ENCODE results near the gene WNT7B.

Gene WNT7B

DNA sequence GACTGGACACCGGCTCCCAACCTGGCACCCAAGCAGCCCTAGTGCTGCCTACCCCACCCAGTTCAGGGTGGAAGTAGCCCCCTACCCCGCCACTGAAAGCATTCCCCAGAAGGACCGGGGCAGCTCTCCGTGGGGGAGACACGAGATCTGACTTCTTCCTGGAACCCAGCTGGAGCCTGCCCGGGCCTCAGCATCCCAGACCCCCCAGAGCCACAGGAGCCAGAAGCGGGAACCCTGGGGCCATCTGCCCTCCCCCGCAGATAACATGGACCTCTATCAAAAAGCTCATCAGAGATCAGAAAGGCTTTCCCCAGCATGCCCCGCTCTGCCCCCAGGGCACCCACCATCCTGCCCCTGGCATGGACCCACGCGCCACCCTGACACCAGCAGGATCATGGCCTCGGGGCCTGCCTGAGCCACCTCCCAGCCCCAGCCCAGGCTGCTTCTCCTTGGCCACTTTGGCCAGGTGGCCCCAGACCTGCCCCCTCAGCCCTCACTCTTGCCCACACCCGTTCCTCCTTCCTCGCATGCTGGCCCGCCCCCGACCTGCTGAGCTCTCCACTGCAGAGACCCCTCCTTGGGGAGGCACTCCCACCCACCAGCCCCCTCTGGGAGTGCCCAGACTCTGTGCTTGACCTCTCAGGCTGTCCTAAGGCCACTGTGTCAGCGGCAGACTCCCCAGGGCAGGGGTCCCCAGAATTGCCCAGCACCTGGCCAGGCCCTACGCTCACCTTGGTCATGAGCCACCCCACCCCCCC lies 17.1 kb downstream of the WNT7B start:
- Histone ChIP-seq H4K20me1 (ENCODE audit: insufficient read depth) (no peaks in the 10 kb centered on the region), H3K27me3 (ENCODE audit: insufficient read depth, low read depth) (peaks cover 79% of the 10 kb centered on the region), H3K4me3 (IDR thresholded peaks at IDR 0.05; ENCODE audit: insufficient read depth, low read depth, low read length) (no peak overlapping the region), H3K36me3 (ENCODE audit: insufficient read depth) (no peaks in the 10 kb centered on the region), H3K79me2 (ENCODE audit: insufficient read depth, low read depth) (no peaks in the 10 kb centered on the region), H3K9ac (no peak overlapping the region), H3K4me1 (ENCODE audit: low read depth, poor library complexity, severe bottlenecking) (no peaks in the 10 kb centered on the region), H3K4me2 (no peak overlapping the region), H2AFZ (ENCODE audit: low read depth) (no peak overlapping the region), H3K27ac (no peak overlapping the region)
- TF ChIP-seq, protein P1, sequence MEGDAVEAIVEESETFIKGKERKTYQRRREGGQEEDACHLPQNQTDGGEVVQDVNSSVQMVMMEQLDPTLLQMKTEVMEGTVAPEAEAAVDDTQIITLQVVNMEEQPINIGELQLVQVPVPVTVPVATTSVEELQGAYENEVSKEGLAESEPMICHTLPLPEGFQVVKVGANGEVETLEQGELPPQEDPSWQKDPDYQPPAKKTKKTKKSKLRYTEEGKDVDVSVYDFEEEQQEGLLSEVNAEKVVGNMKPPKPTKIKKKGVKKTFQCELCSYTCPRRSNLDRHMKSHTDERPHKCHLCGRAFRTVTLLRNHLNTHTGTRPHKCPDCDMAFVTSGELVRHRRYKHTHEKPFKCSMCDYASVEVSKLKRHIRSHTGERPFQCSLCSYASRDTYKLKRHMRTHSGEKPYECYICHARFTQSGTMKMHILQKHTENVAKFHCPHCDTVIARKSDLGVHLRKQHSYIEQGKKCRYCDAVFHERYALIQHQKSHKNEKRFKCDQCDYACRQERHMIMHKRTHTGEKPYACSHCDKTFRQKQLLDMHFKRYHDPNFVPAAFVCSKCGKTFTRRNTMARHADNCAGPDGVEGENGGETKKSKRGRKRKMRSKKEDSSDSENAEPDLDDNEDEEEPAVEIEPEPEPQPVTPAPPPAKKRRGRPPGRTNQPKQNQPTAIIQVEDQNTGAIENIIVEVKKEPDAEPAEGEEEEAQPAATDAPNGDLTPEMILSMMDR (conservative IDR thresholded peaks at IDR 0.05; ENCODE audit: low read depth, low read length) = no peak

DNA sequence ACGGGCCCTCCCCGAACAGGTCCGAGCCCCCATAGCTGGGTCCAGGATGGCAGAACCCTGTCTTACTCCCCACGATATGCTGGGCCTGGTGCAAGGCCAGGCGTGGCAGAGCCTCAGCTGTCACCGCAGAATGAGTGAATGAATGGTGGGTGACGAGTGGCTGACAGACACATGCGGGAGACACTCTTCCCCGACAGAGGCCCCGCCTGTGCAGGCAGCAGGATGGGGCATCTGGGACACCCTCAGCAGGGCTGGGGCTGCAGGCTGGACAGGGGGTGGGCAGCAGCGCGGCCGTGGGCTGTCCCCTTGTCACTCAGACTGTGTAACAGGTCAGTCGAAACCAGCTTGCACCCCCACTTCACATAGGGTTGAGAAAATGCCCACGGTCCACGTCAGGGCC lies 18.0 kb downstream of the WNT7B start:
- Histone ChIP-seq H3K4me2 (no peak overlapping the region), H3K36me3 (ENCODE audit: insufficient read depth) (no peaks in the 10 kb centered on the region), H3K4me3 (IDR thresholded peaks at IDR 0.05; ENCODE audit: insufficient read depth, low read depth, low read length) (no peak overlapping the region), H4K20me1 (ENCODE audit: insufficient read depth) (no peaks in the 10 kb centered on the region), H3K9ac (no peak overlapping the region), H2AFZ (ENCODE audit: low read depth) (no peak overlapping the region), H3K27me3 (ENCODE audit: insufficient read depth, low read depth) (peaks cover 80% of the 10 kb centered on the region), H3K4me1 (ENCODE audit: low read depth, poor library complexity, severe bottlenecking) (no peaks in the 10 kb centered on the region), H3K27ac (no peak overlapping the region), H3K79me2 (ENCODE audit: insufficient read depth, low read depth) (no peaks in the 10 kb centered on the region)
- TF ChIP-seq, protein P1 (conservative IDR thresholded peaks at IDR 0.05; ENCODE audit: low read depth, low read length) = no peak

DNA sequence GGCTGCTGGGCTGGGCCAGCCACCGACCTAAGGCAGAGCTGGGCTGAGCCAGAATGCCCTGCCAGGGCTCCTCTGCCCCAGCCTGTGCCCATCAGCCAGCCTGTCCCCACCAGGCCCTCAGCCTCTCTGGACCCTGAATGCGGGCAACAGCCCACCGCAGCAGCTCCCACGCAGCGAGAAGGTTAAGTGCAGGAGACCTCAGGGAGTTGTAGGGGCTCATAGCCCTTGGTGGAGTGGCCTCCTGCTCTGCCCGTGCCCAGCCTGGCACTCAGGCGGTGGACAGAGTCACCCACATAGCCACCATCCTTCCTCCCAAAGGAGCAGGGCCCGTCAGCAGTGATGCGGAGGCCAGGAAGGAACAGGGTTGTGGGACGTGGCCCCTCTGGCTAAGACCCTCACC lies 19.1 kb downstream of the WNT7B start:
- no peaks in the 10 kb centered on the region for H3K36me3 ChIP-seq (ENCODE audit: insufficient read depth)
- H3K79me2 ChIP-seq (ENCODE audit: insufficient read depth, low read depth) = no peaks in the 10 kb centered on the region
- H4K20me1 ChIP-seq (ENCODE audit: insufficient read depth) = no peaks in the 10 kb centered on the region
- TF ChIP-seq, protein P1 (conservative IDR thresholded peaks at IDR 0.05; ENCODE audit: low read depth, low read length) = no peak
- no peak overlapping the region for H3K27ac ChIP-seq
- no peak overlapping the region for H3K4me2 ChIP-seq
- no peaks in the 10 kb centered on the region for H3K4me1 ChIP-seq (ENCODE audit: low read depth, poor library complexity, severe bottlenecking)
- no peak overlapping the region for H3K9ac ChIP-seq
- H2AFZ ChIP-seq (ENCODE audit: low read depth) = no peak overlapping the region
- no peak overlapping the region for H3K4me3 ChIP-seq (IDR thresholded peaks at IDR 0.05; ENCODE audit: insufficient read depth, low read depth, low read length)
- H3K27me3 ChIP-seq (ENCODE audit: insufficient read depth, low read depth) = peaks cover 83% of the 10 kb centered on the region

DNA sequence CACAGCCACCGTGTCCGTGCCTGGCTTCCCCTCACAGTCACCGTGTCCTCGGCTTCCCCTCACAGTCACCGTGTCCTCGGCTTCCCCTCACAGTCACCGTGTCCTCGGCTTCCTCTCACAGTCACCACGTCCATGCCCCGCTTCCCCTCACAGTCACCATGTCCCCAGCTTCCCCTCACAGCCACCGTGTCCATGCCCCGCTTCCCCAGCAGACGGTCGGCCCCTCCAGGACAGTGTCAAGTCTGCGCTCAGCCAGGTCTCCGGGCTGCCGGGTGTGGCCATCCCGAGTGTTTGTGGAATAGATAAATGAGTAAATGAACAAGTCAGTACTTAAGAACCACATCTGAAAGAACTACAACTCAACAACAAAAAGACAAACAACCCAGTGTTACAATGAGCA lies 23.8 kb downstream of the WNT7B start:
- Histone ChIP-seq H3K79me2 (ENCODE audit: insufficient read depth, low read depth) (no peaks in the 10 kb centered on the region), H2AFZ (ENCODE audit: low read depth) (no peak overlapping the region), H3K27me3 (ENCODE audit: insufficient read depth, low read depth) (peaks cover 83% of the 10 kb centered on the region), H4K20me1 (ENCODE audit: insufficient read depth) (no peaks in the 10 kb centered on the region), H3K4me2 (no peak overlapping the region), H3K36me3 (ENCODE audit: insufficient read depth) (no peaks in the 10 kb centered on the region), H3K27ac (no peak overlapping the region), H3K4me1 (ENCODE audit: low read depth, poor library complexity, severe bottlenecking) (no peaks in the 10 kb centered on the region), H3K9ac (no peak overlapping the region), H3K4me3 (IDR thresholded peaks at IDR 0.05; ENCODE audit: insufficient read depth, low read depth, low read length) (no peak overlapping the region)
- TF ChIP-seq, protein P1 (conservative IDR thresholded peaks at IDR 0.05; ENCODE audit: low read depth, low read length) = no peak
